SW480 (cell line): ENCODE data around the gene B3GLCT.

Experiments used
- DNase-seq: peaks from one replicate; pipeline ENCODE4 v3.0.0-alpha.2; 2016; ENCODE audit warnings: low spot score

Gene B3GLCT

GRCh38 chr13:31350560-31350959, 150.8 kb downstream of the B3GLCT start:
- DNase-seq, result no peak

- no peak for DNase-seq
Observed at GRCh38 chr13:31351376-31351775, 151.6 kb downstream of the B3GLCT start.

DNA sequence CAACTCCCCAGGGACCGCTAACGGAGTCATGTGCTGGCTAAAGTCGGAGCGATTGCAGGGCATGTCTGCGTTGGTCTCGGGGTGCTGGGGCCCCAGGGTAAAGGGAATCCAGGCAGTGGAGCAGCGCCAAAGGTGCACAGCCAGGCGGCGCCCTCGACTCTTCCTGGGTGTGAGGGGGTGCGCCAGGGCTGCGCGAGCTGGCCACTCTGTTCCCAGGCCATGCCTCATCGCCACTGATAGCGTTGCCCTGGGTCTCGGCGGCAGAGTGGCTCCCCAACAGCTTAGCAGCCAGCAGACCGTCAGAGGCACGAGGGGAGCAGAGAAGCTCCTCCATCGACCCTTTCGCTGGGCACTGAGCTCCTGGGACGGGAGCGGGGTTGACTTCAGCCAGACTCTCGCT, 152.7 kb downstream of the B3GLCT start:
- no peak for DNase-seq

DNA sequence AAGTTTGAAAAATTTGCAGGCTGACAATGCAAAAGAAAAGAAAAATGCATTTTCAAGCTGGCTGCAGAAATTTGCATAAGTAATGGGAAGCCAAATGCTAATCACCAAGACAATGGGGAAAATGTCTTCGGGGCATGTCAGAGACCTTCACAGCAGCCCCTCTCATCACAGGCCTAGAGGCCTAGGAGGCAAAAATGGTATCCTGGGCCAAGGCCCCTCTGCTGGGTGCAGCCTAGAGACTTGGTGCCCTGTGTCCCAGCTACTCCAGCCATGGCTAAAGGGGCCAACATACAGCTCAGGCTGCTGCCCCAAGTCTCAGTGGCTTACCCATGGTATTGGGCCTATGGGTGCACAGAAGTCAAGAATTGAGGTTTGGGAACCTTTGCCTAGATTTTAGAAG, 155.2 kb downstream of the B3GLCT start:
- DNase-seq, result no peak

GRCh38 chr13:31356991-31357390, 157.2 kb downstream of the B3GLCT start:
- DNase-seq, result no peak

- DNase-seq, result no peak
Observed at GRCh38 chr13:31357581-31357980, 157.8 kb downstream of the B3GLCT start.

- DNase-seq, result no peak
Observed at GRCh38 chr13:31361673-31362072, 161.9 kb downstream of the B3GLCT start.

- DNase-seq, result no peak
Observed at GRCh38 chr13:31365630-31366029, 165.9 kb downstream of the B3GLCT start.

DNA sequence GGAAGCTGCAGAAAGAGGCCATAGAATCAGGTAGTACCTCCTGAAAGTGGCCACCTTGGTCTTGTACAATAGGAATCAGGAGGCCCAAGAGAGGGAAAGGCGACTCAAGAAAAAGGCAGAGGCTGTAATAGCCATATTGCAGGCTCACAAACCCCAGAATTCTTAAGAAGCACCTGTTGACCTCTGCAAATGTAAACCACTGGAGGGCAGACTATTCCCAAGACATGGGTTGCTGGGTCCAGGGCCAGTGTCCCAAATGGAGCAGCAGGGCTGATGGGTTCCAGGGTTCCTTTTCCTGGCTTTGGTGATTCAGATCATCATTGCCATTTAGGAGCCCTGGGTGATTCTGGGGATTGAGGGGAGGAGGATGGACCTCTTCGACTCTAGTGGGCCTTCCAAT, 167.6 kb downstream of the B3GLCT start:
- DNase-seq, result no peak

DNA sequence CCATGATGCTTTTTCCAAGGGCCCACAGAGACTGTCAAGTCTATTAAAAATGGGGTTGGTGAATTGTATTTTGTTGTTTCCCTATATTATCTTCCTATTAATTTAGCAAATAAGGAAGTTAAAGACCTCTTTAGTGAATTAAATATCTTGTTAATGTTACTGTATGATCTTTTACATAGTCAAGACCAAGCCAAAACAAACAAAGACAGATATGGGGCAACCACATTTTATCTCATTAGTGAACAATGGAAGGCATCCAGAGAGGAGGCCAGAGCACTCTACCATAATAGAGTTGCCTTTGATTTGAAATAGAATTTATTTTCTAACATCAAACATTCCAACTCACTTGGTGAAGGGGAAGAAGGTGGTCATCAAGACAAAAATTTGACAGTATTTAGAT, 169.4 kb downstream of the B3GLCT start:
- no peak for DNase-seq

- no peak for DNase-seq
Observed at GRCh38 chr13:31372454-31372853, 172.7 kb downstream of the B3GLCT start.

DNA sequence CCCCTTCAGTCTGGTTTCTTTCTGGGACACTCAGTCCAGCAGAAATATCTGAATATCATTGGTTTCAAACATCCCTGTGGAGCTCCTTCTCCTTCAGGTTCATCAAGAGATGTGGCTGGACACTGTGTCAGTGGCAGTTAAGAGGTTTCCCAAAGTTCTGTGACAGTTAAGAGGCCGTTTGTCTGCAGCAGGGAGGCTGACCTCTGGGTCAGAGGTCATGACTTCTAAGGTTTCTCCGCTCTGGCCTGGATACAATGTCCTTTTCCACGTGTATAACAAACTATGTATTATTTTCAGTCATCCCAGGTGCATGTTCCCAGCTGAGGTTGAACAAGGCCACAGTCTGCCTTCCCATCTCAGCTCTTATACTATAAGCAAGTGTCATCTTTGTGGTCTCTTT, 174.9 kb downstream of the B3GLCT start:
- DNase-seq, result no peak

- DNase-seq, result no peak
Observed at GRCh38 chr13:31377946-31378345, 178.2 kb downstream of the B3GLCT start.

GRCh38 chr13:31380715-31381114, 180.9 kb downstream of the B3GLCT start:
- DNase-seq, result no peak
